Measurements from ENCODE around the gene CASK. TPM values are rescaled to one million over a fixed set of nuclear protein-coding genes. Genes with fewer than 3 reads are reported as not detected.

Gene CASK
- total and polyA plus RNA-seq, 7 donors = 9.5 to 37.1 (median 18.4) TPM

DNA sequence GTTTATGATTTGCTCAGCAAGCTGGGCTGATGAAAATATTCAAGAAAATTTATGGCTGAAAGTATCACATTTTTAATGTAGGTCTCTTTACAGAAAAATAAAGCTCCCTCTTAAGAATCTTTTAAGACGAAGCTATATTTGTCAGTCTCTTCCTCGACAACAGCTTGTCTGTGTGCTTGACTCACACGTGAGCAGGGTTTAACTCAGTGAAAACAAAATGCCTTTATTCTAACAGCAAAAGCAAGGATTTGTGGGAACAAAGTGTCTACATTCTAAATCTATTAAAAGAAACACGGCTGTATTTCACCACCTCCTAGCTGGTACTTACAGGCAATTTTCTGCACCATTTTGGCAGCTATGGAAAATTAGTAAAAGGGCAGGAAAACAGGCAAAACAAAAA lies 400.7 kb downstream of the CASK start:
- no peaks in the 10 kb centered on the region for H3K36me3 ChIP-seq
- H3K4me3 ChIP-seq = no peak overlapping the region
- DNase-seq = no peak
- no peak for TF ChIP-seq POLR2A (IDR thresholded peaks at IDR 0.05)
- no peak for TF ChIP-seq POLR2AphosphoS5 (IDR thresholded peaks at IDR 0.05)
- TF ChIP-seq EP300 (IDR thresholded peaks at IDR 0.05) = no peak
- TF ChIP-seq, protein P1, sequence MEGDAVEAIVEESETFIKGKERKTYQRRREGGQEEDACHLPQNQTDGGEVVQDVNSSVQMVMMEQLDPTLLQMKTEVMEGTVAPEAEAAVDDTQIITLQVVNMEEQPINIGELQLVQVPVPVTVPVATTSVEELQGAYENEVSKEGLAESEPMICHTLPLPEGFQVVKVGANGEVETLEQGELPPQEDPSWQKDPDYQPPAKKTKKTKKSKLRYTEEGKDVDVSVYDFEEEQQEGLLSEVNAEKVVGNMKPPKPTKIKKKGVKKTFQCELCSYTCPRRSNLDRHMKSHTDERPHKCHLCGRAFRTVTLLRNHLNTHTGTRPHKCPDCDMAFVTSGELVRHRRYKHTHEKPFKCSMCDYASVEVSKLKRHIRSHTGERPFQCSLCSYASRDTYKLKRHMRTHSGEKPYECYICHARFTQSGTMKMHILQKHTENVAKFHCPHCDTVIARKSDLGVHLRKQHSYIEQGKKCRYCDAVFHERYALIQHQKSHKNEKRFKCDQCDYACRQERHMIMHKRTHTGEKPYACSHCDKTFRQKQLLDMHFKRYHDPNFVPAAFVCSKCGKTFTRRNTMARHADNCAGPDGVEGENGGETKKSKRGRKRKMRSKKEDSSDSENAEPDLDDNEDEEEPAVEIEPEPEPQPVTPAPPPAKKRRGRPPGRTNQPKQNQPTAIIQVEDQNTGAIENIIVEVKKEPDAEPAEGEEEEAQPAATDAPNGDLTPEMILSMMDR (IDR thresholded peaks at IDR 0.05) = no peak
- H3K27ac ChIP-seq = no peak overlapping the region
- H3K4me1 ChIP-seq = no peaks in the 10 kb centered on the region
- intact Hi-C loops (cut with DNase I) = no loop called here
- WGBS, 2 donors = 78 to 83% methylated on average over 4 of the region's 4 CpGs
- no peaks in the 10 kb centered on the region for H3K9me3 ChIP-seq
- no peaks in the 10 kb centered on the region for H3K27me3 ChIP-seq

DNA sequence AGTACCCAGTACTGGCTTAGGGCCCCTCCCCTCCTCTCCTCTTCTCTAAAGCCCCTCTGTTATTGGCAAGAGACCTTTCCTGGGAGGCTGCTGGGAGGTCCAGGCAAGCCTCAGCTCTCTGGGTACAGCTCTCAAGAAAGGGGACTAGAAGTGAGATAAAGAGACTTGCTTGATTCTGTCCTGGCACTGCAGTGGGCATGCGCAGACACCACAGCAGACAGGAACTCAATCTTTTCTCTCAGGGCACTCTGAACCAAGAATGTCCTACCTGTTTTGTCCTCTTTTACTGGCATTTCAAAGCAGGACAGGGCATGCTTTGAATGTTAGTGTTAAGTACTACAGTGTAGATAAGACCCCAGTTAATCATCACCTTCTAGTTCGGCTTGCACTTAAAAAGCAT lies 401.3 kb downstream of the CASK start:
- WGBS, 2 donors = 94 to 98% methylated on average over 2 of the region's 2 CpGs

DNA sequence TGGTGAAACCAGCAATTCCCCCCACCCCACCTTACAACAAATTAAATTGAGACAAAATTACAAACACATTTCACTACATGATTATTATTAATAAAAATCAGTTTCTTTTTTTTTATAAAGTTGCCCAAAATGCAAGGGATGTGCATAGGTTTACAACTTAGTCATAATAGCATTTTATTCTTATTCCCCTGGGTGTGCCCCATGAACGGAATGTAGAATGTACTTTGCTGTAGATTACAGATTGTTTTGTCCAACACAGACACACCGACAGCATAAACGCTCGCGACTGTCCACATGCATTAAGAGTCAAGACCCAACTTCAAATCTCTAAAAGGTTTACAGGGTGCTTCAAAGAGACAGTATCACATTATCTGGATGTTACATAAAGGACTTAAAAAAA lies 403.9 kb downstream of the CASK start:
- H3K27me3 ChIP-seq = no peaks in the 10 kb centered on the region

More for the DNA sequence above, 401.3 kb downstream of the CASK start:
- Histone ChIP-seq H3K27ac (no peak overlapping the region), H3K27me3 (no peaks in the 10 kb centered on the region), H3K9me3 (no peaks in the 10 kb centered on the region), H3K4me1 (no peaks in the 10 kb centered on the region), H3K4me3 (no peak overlapping the region), H3K36me3 (no peaks in the 10 kb centered on the region)
- DNase-seq = no peak
- intact Hi-C loops (cut with DNase I) = no loop called here
- TF ChIP-seq EP300 (IDR thresholded peaks at IDR 0.05) = no peak
- TF ChIP-seq POLR2A (IDR thresholded peaks at IDR 0.05) = no peak
- TF ChIP-seq, protein P1 (IDR thresholded peaks at IDR 0.05) = no peak
- no peak for TF ChIP-seq POLR2AphosphoS5 (IDR thresholded peaks at IDR 0.05)

DNA sequence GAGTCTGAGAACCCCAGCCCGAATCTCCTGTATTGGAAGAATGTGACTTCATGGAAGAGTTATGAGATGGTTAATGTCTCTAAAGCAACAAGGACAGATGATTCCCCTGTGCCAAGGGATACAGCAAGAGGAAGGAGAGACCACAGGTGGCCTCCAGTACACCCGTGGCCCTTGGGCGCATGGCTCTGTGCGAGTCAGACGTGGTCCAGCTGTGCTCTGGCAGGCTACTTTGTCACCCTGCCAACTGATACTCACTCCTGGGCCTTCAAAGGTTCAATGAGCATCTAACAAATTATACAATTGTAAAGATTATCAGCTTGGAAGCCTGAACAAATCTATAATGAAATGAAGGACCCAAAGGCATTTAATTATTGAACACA lies 404.5 kb downstream of the CASK start:
- intact Hi-C loops (cut with DNase I) = no loop called here
- H3K4me3 ChIP-seq = no peak overlapping the region
- H3K4me1 ChIP-seq = no peaks in the 10 kb centered on the region
- TF ChIP-seq EP300 (IDR thresholded peaks at IDR 0.05) (no peak), POLR2A (IDR thresholded peaks at IDR 0.05) (no peak), POLR2AphosphoS5 (IDR thresholded peaks at IDR 0.05) (no peak)
- TF ChIP-seq, protein P1 (IDR thresholded peaks at IDR 0.05) = no peak
- H3K36me3 ChIP-seq = no peaks in the 10 kb centered on the region
- DNase-seq = no peak
- 77 to 84% methylated on average over 5 of the region's 5 CpGs for WGBS, 2 donors
- H3K27me3 ChIP-seq = no peaks in the 10 kb centered on the region
- H3K9me3 ChIP-seq = no peaks in the 10 kb centered on the region
- H3K27ac ChIP-seq = no peak overlapping the region

More for the DNA sequence above, 403.9 kb downstream of the CASK start:
- Histone ChIP-seq H3K4me3 (no peak overlapping the region), H3K9me3 (no peaks in the 10 kb centered on the region), H3K4me1 (no peaks in the 10 kb centered on the region), H3K36me3 (no peaks in the 10 kb centered on the region), H3K27ac (no peak overlapping the region)
- intact Hi-C loops (cut with DNase I) = no loop called here
- DNase-seq = no peak
- 90 to 91% methylated on average over 5 of the region's 5 CpGs for WGBS, 2 donors
- TF ChIP-seq, protein P1 (IDR thresholded peaks at IDR 0.05) = no peak
- no peak for TF ChIP-seq EP300 (IDR thresholded peaks at IDR 0.05)
- no peak for TF ChIP-seq POLR2A (IDR thresholded peaks at IDR 0.05)
- no peak for TF ChIP-seq POLR2AphosphoS5 (IDR thresholded peaks at IDR 0.05)

DNA sequence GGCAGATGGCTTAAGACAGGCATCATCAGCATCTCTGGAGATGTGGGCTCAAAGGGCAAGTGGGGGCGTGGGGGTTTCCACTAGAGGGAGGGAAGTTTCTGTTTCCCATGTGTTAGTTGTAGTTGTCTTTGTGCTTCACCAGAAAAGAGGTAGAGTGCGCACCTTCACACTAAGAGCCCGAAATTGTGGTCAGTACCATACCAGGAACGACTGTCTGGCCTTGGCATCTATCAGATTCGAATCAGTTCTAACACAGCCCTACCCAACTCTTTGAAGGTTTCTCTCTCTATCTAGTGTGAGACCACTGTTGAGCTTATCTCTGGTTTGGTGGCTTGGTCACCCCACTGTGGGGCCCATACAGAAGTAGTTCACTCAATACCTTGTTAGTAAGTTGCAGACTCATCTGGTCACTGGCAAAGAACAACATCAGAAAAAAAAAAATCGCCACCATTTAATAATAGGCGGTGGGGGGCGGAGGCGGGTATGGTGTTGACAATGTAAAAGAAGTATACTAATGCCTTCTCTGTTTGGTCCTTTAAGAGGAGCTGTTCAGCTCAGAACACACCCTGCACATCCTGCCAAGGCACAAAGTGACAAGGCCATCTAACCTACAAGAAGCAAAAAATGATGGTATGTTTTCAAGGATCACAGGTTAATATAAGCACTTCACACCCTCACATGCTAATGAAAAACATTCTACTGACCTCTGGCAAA lies 405.1 kb downstream of the CASK start:
- H3K36me3 ChIP-seq = no peaks in the 10 kb centered on the region
- H3K9me3 ChIP-seq = no peaks in the 10 kb centered on the region
- TF ChIP-seq POLR2A (IDR thresholded peaks at IDR 0.05) (no peak), POLR2AphosphoS5 (IDR thresholded peaks at IDR 0.05) (no peak), EP300 (IDR thresholded peaks at IDR 0.05) (no peak)
- TF ChIP-seq, protein P1 (IDR thresholded peaks at IDR 0.05) = no peak
- no peaks in the 10 kb centered on the region for H3K27me3 ChIP-seq
- no peak overlapping the region for H3K27ac ChIP-seq
- intact Hi-C loops (cut with DNase I) = no loop called here
- 84 to 90% methylated on average over 9 of the region's 9 CpGs for WGBS, 2 donors
- no peak for DNase-seq
- H3K4me3 ChIP-seq = no peak overlapping the region
- no peaks in the 10 kb centered on the region for H3K4me1 ChIP-seq

Data from sigmoid colon (tissue), 7 donors.